H9 (cell line): ENCODE data around the gene CEP192. TPM values are rescaled to one million over a fixed set of nuclear protein-coding genes. Genes with fewer than 3 reads are reported as not detected.

Source experiments
- DNase-seq: peaks from one replicate; pipeline ENCODE4 v3.0.0-alpha.2; 2017
- H2AFZ ChIP-seq: one replicate; pipeline ENCODE4 v1.6.1; 2013; ENCODE audit warnings: mild to moderate bottlenecking, low read length, control low read depth, moderate library complexity
- H2AK5ac ChIP-seq: 2 replicates; pipeline ENCODE4 v1.6.1; 2013; ENCODE audit warnings: low read length, control low read depth, mixed read lengths; ENCODE audit not compliant: insufficient read length
- H2BK120ac ChIP-seq: one replicate; pipeline ENCODE4 v1.6.1; 2013; ENCODE audit warnings: low read depth, mild to moderate bottlenecking, low read length, control low read depth, inconsistent platforms; ENCODE audit not compliant: poor library complexity, severe bottlenecking
- H2BK12ac ChIP-seq: 2 replicates; pipeline ENCODE4 v1.6.1; 2013; ENCODE audit warnings: low read length, control low read depth, mixed read lengths, low read depth; ENCODE audit not compliant: insufficient read length
- H2BK15ac ChIP-seq: 2 replicates; pipeline ENCODE4 v1.6.1; 2013; ENCODE audit warnings: low read depth, low read length, control low read depth
- H2BK20ac ChIP-seq: one replicate; pipeline ENCODE4 v1.6.1; 2013; ENCODE audit warnings: low read depth, mild to moderate bottlenecking, low read length, control low read depth, inconsistent platforms; ENCODE audit not compliant: poor library complexity, severe bottlenecking
- H2BK5ac ChIP-seq: 2 replicates; pipeline ENCODE4 v1.6.1; 2013; ENCODE audit warnings: low read length, control low read depth, mixed read lengths; ENCODE audit not compliant: insufficient read length
- H3K14ac ChIP-seq: 2 replicates; pipeline ENCODE4 v1.6.1; 2013; ENCODE audit warnings: low read length, control low read depth; ENCODE audit not compliant: insufficient read depth
- H3K18ac ChIP-seq: 2 replicates; pipeline ENCODE4 v1.6.1; 2013; ENCODE audit warnings: low read depth, mild to moderate bottlenecking, mixed read lengths, low read length, control low read depth; ENCODE audit not compliant: insufficient read length
- H3K23ac ChIP-seq: 2 replicates; pipeline ENCODE4 v1.6.1; 2013; ENCODE audit warnings: low read length, control low read depth, mixed read lengths, low read depth; ENCODE audit not compliant: insufficient read length
- H3K23me2 ChIP-seq: 2 replicates; pipeline ENCODE4 v1.6.1; 2013; ENCODE audit warnings: low read depth, mild to moderate bottlenecking, mixed read lengths, low read length, control low read depth; ENCODE audit not compliant: insufficient read length, poor library complexity, severe bottlenecking
- H3K27ac ChIP-seq: 2 replicates; pipeline ENCODE4 v1.5.1; 2013; ENCODE audit warnings: low read length, control low read depth, mixed read lengths, low read depth; ENCODE audit not compliant: insufficient read length
- H3K27me3 ChIP-seq: 2 replicates; pipeline ENCODE4 v1.6.1; 2013; ENCODE audit warnings: low read length, control low read depth, inconsistent platforms; ENCODE audit not compliant: insufficient read depth
- H3K4ac ChIP-seq: 2 replicates; pipeline ENCODE4 v1.6.1; 2013; ENCODE audit warnings: low read depth, mild to moderate bottlenecking, control low read depth, inconsistent platforms, low read length, moderate library complexity
- H3K4me1 ChIP-seq: 2 replicates; pipeline ENCODE4 v1.6.1; 2013; ENCODE audit warnings: low read length, control low read depth, inconsistent platforms; ENCODE audit not compliant: insufficient read depth
- H3K4me2 ChIP-seq: 2 replicates; pipeline ENCODE4 v1.6.1; 2013; ENCODE audit warnings: low read length, control low read depth, mixed read lengths; ENCODE audit not compliant: insufficient read length, insufficient read depth
- H3K56ac ChIP-seq: 2 replicates; pipeline ENCODE4 v1.6.1; 2013; ENCODE audit warnings: low read depth, mild to moderate bottlenecking, mixed read lengths, low read length, control low read depth; ENCODE audit not compliant: insufficient read length
- H3K79me1 ChIP-seq: 2 replicates; pipeline ENCODE4 v1.6.1; 2013; ENCODE audit warnings: low read depth, mild to moderate bottlenecking, moderate library complexity, low read length, control low read depth, inconsistent platforms; ENCODE audit not compliant: insufficient read depth, poor library complexity, severe bottlenecking
- H3K79me2 ChIP-seq: 2 replicates; pipeline ENCODE4 v1.6.1; 2013; ENCODE audit warnings: low read length, control low read depth, inconsistent platforms; ENCODE audit not compliant: insufficient read depth
- H3K9ac ChIP-seq: 2 replicates; pipeline ENCODE4 v1.6.1; 2013; ENCODE audit warnings: low read length, control low read depth, mixed read lengths; ENCODE audit not compliant: insufficient read length; ENCODE audit errors: extremely low read depth
- H3K9me3 ChIP-seq: one replicate; pipeline ENCODE4 v1.6.1; 2013; ENCODE audit warnings: low read depth, low read length, inconsistent platforms; ENCODE audit not compliant: control insufficient read depth
- H3T11ph ChIP-seq: one replicate; pipeline ENCODE4 v1.6.1; 2013; ENCODE audit warnings: mild to moderate bottlenecking, low read length, control low read depth, inconsistent platforms
- H4K20me1 ChIP-seq: one replicate; pipeline ENCODE4 v1.6.1; 2013; ENCODE audit not compliant: control insufficient read depth, insufficient read length, insufficient read depth
- H4K5ac ChIP-seq: 2 replicates; pipeline ENCODE4 v1.6.1; 2013; ENCODE audit warnings: low read depth, mild to moderate bottlenecking, mixed read lengths, low read length, control low read depth; ENCODE audit not compliant: insufficient read length
- H4K8ac ChIP-seq: replicated peaks from 2 replicates; pipeline ENCODE4 v1.6.1; 2013; ENCODE audit warnings: low read length, control low read depth, mixed read lengths, low read depth; ENCODE audit not compliant: insufficient read length
- H4K91ac ChIP-seq: 2 replicates; pipeline ENCODE4 v1.6.1; 2013; ENCODE audit warnings: low read depth, mild to moderate bottlenecking, moderate library complexity, mixed read lengths, low read length, control low read depth; ENCODE audit not compliant: insufficient read length
- H3K27ac Mint-ChIP-seq, 3 experiments: 2 replicates in 2 of 3; 3 replicates in 1 of 3; pipeline ENCODE4 v1.8.0; 2020 to 2021; ENCODE audit warnings: mixed read lengths in 3 of 3, mild to moderate bottlenecking in 1 of 3, moderate library complexity in 1 of 3
- H3K27me3 Mint-ChIP-seq: 2 replicates; pipeline ENCODE4 v1.8.0; 2021; ENCODE audit warnings: low read depth, mild to moderate bottlenecking, moderate library complexity, mixed read lengths
- H3K36me3 Mint-ChIP-seq, 3 experiments: 2 replicates in 2 of 3; 3 replicates in 1 of 3; pipeline ENCODE4 v1.8.0; 2020 to 2021; ENCODE audit warnings: low read depth in 3 of 3, mixed read lengths in 3 of 3; ENCODE audit not compliant: insufficient read depth in 1 of 3
- H3K4me1 Mint-ChIP-seq, 2 experiments: 2 replicates each; pipeline ENCODE4 v1.8.0; 2020; ENCODE audit warnings: mixed read lengths in 2 of 2
- H3K4me3 Mint-ChIP-seq, 2 experiments: 2 replicates in 1 of 2; 3 replicates in 1 of 2; pipeline ENCODE4 v1.8.0; 2020 to 2021; ENCODE audit warnings: mild to moderate bottlenecking in 2 of 2, mixed read lengths in 2 of 2, moderate library complexity in 1 of 2
- H3K9me3 Mint-ChIP-seq, 2 experiments: 2 replicates in 1 of 2; 3 replicates in 1 of 2; pipeline ENCODE4 v1.8.0; 2020; ENCODE audit warnings: mild to moderate bottlenecking in 2 of 2, mixed read lengths in 2 of 2, moderate library complexity in 1 of 2
- WGBS: extraction: QIAGEN DNeasy Blood & Tissue Kit; methylation state at CpG from one replicate; pipeline ENCODE4 v1.1.7; 2013; ENCODE audit warnings: missing lambda C conversion rate, low lambda C conversion rate, mixed read lengths; ENCODE audit not compliant: insufficient read length; ENCODE audit errors: extremely low coverage; 5-methylcytosine and 5-hydroxymethylcytosine counted together
- total RNA-seq: library from RNA; stranded (reverse); gene quantifications from 2 replicates; pipeline ENCODE4 v1.2.1, GENCODE V29; 2021
- TF ChIP-seq, protein P1 (sequence below): fragments of 200-600 bp; sonication (generic); conservative IDR thresholded peaks from 3 replicates; pipeline ENCODE4 v1.8.0; 2021; ENCODE audit warnings: antibody characterized with exemption, mild to moderate bottlenecking

Gene CEP192
- total RNA-seq, 1 experiment from 2014 or later, result 23.5 TPM

- no CpG with 5 or more reads among the region's 8 CpGs for WGBS
- Histone ChIP-seq H2BK12ac (no peak overlapping the region), H2AK5ac (no peak overlapping the region), H4K8ac (no peak overlapping the region), H3K9me3 (no peaks in the 10 kb centered on the region), H3K4me2 (peak overlapping the region; percentile 51), H2BK5ac (no peak overlapping the region), H4K20me1 (no peaks in the 10 kb centered on the region), H2AFZ (no peak overlapping the region), H3K4ac (no peak overlapping the region), H4K91ac (no peak overlapping the region), H3K79me2 (peaks cover 15% of the 10 kb centered on the region; the same call in 1 of the 2 replicates), H2BK120ac (no peak overlapping the region), H4K5ac (no peak overlapping the region), H2BK15ac (no peak overlapping the region), H3K27me3 (no peaks in the 10 kb centered on the region), H3K9ac (no peak overlapping the region), H3K23ac (no peak overlapping the region), H3K27ac (no peak overlapping the region), H2BK20ac (no peak overlapping the region), H3K56ac (no peak overlapping the region), H3K79me1 (no peaks in the 10 kb centered on the region), H3K4me1 (peaks cover 7% of the 10 kb centered on the region; the same call in 1 of the 2 replicates), H3K14ac (no peak overlapping the region), H3K18ac (no peak overlapping the region), H3T11ph (no peak overlapping the region), H3K23me2 (no peaks in the 10 kb centered on the region)
- no peak for DNase-seq
- H3K36me3 Mint-ChIP-seq, result peaks cover 2 to 11% (median 6%) of the 10 kb centered on the region in 3 experiments; a peak in 3 of 7 replicates
- H3K4me1 Mint-ChIP-seq, result peaks cover 8 to 14% of the 10 kb centered on the region in 2 experiments
- no peaks in the 10 kb centered on the region for H3K27me3 Mint-ChIP-seq
- peak overlapping the region; percentile 94 to 97 for H3K4me3 Mint-ChIP-seq
- no peaks in the 10 kb centered on the region; a peak in 1 of 5 replicates for H3K9me3 Mint-ChIP-seq
- peak overlapping the region; percentile 32 to 99 (median 80); a peak in 5 of 7 replicates for H3K27ac Mint-ChIP-seq
- TF ChIP-seq, protein P1, sequence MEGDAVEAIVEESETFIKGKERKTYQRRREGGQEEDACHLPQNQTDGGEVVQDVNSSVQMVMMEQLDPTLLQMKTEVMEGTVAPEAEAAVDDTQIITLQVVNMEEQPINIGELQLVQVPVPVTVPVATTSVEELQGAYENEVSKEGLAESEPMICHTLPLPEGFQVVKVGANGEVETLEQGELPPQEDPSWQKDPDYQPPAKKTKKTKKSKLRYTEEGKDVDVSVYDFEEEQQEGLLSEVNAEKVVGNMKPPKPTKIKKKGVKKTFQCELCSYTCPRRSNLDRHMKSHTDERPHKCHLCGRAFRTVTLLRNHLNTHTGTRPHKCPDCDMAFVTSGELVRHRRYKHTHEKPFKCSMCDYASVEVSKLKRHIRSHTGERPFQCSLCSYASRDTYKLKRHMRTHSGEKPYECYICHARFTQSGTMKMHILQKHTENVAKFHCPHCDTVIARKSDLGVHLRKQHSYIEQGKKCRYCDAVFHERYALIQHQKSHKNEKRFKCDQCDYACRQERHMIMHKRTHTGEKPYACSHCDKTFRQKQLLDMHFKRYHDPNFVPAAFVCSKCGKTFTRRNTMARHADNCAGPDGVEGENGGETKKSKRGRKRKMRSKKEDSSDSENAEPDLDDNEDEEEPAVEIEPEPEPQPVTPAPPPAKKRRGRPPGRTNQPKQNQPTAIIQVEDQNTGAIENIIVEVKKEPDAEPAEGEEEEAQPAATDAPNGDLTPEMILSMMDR, result no peak
Observed at GRCh38 chr18:12989397-12990122, 1.6 kb upstream of the CEP192 start.
